ENCODE results near the gene NCR3LG1. TPM values are rescaled to one million over a fixed set of nuclear protein-coding genes. Genes with fewer than 3 reads are reported as not detected.

Gene NCR3LG1
- total RNA-seq, 4 donors from 2014 or later = 5.2 to 11.7 (median 9.4) TPM

DNA sequence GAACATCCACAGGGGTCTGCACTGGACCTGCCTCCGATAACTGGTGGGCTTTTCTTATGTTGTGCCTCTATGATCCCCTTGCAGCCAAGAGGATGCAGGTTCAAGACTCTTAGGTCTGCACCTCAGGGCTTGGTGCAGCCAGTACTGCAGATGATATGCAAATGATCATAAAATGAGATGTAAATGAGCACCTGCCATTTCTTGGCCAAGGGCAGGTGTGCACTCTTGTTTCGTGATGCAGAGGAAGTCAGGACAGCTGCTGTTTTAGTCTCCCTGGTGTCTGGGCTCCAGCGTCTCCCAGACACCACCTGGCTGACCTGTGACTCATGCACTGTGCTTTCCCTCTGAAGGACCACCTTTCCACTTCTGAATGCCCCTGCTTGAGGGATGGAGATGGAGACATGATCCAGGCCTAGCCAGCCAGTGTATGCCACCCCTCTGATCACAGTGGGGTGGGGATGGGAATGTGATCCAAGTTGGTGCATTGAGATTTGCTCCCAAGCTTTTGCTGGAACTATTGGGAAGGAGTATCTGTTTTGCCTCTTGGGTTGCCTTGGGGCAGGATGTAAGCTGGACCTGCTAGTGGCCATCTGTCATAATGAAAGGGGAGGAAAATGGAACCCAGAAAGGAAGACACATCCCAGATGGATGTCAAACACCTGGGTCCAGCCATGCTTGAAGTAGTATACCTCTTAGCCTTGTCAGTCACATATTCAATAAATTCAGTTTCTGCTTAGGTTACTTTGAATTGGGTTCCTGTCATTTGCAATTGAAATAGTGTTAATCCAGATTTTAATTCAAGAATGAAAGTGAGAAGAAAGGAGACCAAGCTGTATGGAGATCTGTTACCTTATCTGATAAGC, 40.1 kb downstream of the NCR3LG1 start:
- no peaks in the 10 kb centered on the region for H3K27me3 ChIP-seq
- intact Hi-C loops (cut with DNase I; ENCODE audit: low total_unique reads) = no loop called here
- no peaks in the 10 kb centered on the region for H3K36me3 ChIP-seq
- in situ Hi-C loops (cut with MboI; ENCODE audit: low pct_ligation_motif_present in 1 of 4, low pct_unique_long_range_greater_than_20kb in 1 of 4, low sequenced_read_pairs in 3 of 4) = loop anchor here in 1 of 4 donors (5.0 kb wide), 1 partner anchor 111 kb away; no protein-coding TSS in a partner anchor
- H3K4me1 ChIP-seq = peaks cover 0 to 5% (median 3%) of the 10 kb centered on the region in 4 donors
- no peak overlapping the region for H3K27ac ChIP-seq
- DNase-seq = no peak
- no peaks in the 10 kb centered on the region for H3K9me3 ChIP-seq
- WGBS, 2 donors (ENCODE audit: low coverage in 1 of 2) = 51% methylated on average over 3 of the region's 3 CpGs; no CpG with 5 or more reads in 1 of the 2 donors
- H3K4me3 ChIP-seq = no peak overlapping the region
- TF ChIP-seq POLR2AphosphoS5 (IDR thresholded peaks at IDR 0.05) = no peak
- TF ChIP-seq, protein P1, sequence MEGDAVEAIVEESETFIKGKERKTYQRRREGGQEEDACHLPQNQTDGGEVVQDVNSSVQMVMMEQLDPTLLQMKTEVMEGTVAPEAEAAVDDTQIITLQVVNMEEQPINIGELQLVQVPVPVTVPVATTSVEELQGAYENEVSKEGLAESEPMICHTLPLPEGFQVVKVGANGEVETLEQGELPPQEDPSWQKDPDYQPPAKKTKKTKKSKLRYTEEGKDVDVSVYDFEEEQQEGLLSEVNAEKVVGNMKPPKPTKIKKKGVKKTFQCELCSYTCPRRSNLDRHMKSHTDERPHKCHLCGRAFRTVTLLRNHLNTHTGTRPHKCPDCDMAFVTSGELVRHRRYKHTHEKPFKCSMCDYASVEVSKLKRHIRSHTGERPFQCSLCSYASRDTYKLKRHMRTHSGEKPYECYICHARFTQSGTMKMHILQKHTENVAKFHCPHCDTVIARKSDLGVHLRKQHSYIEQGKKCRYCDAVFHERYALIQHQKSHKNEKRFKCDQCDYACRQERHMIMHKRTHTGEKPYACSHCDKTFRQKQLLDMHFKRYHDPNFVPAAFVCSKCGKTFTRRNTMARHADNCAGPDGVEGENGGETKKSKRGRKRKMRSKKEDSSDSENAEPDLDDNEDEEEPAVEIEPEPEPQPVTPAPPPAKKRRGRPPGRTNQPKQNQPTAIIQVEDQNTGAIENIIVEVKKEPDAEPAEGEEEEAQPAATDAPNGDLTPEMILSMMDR (IDR thresholded peaks at IDR 0.05) = no peak
- no peak for TF ChIP-seq POLR2A (IDR thresholded peaks at IDR 0.05)
- TF ChIP-seq EP300 (IDR thresholded peaks at IDR 0.05; ENCODE audit: low read depth) = no peak

DNA sequence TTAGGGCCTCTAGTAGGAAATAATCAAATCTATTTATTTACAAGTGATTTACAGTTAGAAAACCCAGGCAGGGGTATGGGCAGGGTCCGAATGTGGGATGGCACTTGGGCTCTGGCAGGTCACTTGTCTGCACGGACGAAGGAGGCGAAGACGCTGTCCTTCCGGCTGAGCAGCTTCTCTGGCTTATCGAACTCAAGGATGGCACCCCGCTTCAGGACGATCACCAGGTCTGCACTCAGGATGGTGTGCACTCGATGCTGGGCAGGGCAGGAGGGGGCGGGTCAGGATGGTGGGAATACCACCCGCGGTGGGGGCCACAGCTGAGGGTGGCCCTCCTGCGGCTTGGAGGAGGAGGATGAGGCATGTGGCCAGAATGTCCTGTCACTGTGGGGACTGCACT, 41.3 kb downstream of the NCR3LG1 start:
- Histone ChIP-seq H3K27me3 (no peaks in the 10 kb centered on the region), H3K4me3 (no peak overlapping the region), H3K9me3 (no peaks in the 10 kb centered on the region), H3K36me3 (no peaks in the 10 kb centered on the region), H3K4me1 (peaks cover 0 to 5% (median 3%) of the 10 kb centered on the region in 4 donors), H3K27ac (no peak overlapping the region)
- in situ Hi-C loops (cut with MboI; ENCODE audit: low pct_ligation_motif_present in 1 of 4, low pct_unique_long_range_greater_than_20kb in 1 of 4, low sequenced_read_pairs in 3 of 4) (loop anchor here in 1 of 4 donors (5.0 kb wide), 1 partner anchor 109 kb away; no protein-coding TSS in a partner anchor), intact Hi-C loops (cut with DNase I; ENCODE audit: low total_unique reads) (no loop called here)
- TF ChIP-seq POLR2A (IDR thresholded peaks at IDR 0.05) (no peak), POLR2AphosphoS5 (IDR thresholded peaks at IDR 0.05) (no peak), EP300 (IDR thresholded peaks at IDR 0.05; ENCODE audit: low read depth) (no peak)
- TF ChIP-seq, protein P1 (IDR thresholded peaks at IDR 0.05) = no peak
- 90 to 91% methylated on average over 2 to 14 of the region's 14 CpGs for WGBS, 2 donors (ENCODE audit: low coverage in 1 of 2)
- no peak for DNase-seq

DNA sequence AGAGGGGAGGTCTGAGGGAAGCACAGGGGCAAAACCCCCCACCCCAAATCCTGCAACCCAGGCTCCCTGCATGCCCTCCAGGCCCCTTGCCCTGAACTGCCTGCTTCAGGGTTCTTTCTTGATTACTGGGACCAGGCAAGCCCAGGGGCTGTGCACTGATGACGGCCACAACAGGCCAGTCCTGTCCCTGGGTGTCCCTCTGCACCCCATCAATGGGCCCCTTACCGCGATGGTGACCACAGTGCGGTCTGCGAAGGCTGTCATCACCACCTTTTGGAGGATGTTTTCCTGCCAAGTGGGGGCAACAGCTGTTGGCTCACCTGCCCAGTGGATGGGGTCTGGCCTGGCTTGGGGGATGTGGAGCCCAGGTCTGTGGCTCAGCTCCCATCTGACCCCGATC, 41.9 kb downstream of the NCR3LG1 start:
- intact Hi-C loops (cut with DNase I; ENCODE audit: low total_unique reads) = no loop called here
- H3K9me3 ChIP-seq = no peaks in the 10 kb centered on the region
- no peaks in the 10 kb centered on the region for H3K36me3 ChIP-seq
- no peak overlapping the region for H3K4me3 ChIP-seq
- WGBS, 2 donors (ENCODE audit: low coverage in 1 of 2) = 95% methylated on average over 6 of the region's 6 CpGs; no CpG with 5 or more reads in 1 of the 2 donors
- peaks cover 0 to 3% (median 3%) of the 10 kb centered on the region in 4 donors for H3K4me1 ChIP-seq
- no peak overlapping the region for H3K27ac ChIP-seq
- DNase-seq = no peak
- in situ Hi-C loops (cut with MboI; ENCODE audit: low pct_ligation_motif_present in 1 of 4, low pct_unique_long_range_greater_than_20kb in 1 of 4, low sequenced_read_pairs in 3 of 4) = loop anchor here in 1 of 4 donors (5.0 kb wide), 1 partner anchor 109 kb away; no protein-coding TSS in a partner anchor
- TF ChIP-seq POLR2AphosphoS5 (IDR thresholded peaks at IDR 0.05) (no peak), EP300 (IDR thresholded peaks at IDR 0.05; ENCODE audit: low read depth) (no peak), POLR2A (IDR thresholded peaks at IDR 0.05) (no peak)
- TF ChIP-seq, protein P1 (IDR thresholded peaks at IDR 0.05) = no peak
- H3K27me3 ChIP-seq = no peaks in the 10 kb centered on the region

DNA sequence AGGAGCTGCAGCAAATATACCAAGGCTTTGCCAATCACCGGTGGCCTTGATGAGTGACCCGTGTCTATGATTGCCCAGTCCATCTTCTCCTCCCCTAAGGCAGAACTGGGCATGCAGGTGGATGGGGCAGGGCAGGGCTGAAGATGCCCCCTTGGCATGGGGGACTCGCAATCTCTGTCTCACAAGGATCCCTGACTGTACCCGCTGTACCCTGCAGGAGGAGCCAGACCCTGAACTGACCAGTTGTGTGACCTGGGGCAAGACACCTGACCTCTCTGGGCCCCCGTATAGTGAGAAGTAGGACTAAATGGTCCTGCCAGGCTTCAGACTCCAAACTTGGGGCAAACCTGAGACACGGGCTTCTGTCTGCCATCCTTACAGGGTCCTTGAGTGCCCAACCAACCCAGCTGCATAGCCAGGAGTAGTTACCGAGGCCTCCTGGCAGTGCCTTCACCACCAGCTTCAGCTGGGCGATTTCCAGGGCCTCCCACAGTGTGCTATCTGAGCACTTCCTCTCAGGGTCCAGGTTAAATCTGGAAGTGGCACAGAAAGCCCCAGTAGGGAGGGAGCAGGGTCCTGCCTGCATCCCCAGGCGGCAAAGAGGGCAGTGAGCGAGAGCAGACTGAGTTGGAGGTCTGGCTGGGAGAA, 43.3 kb downstream of the NCR3LG1 start:
- WGBS, 2 donors (ENCODE audit: low coverage in 1 of 2) = 82% methylated on average over 10 of the region's 10 CpGs; no CpG with 5 or more reads in 1 of the 2 donors
- DNase-seq = no peak
- Histone ChIP-seq H3K36me3 (no peaks in the 10 kb centered on the region), H3K4me3 (no peak overlapping the region), H3K9me3 (no peaks in the 10 kb centered on the region), H3K27me3 (no peaks in the 10 kb centered on the region), H3K27ac (no peak overlapping the region), H3K4me1 (peaks cover 0 to 2% (median 0%) of the 10 kb centered on the region in 4 donors)
- in situ Hi-C loops (cut with MboI; ENCODE audit: low pct_ligation_motif_present in 1 of 4, low pct_unique_long_range_greater_than_20kb in 1 of 4, low sequenced_read_pairs in 3 of 4) = loop anchor here in 1 of 4 donors (5.0 kb wide), 1 partner anchor 107 kb away; no protein-coding TSS in a partner anchor
- intact Hi-C loops (cut with DNase I; ENCODE audit: low total_unique reads) = no loop called here
- TF ChIP-seq POLR2AphosphoS5 (IDR thresholded peaks at IDR 0.05) (no peak), EP300 (IDR thresholded peaks at IDR 0.05; ENCODE audit: low read depth) (no peak), POLR2A (IDR thresholded peaks at IDR 0.05) (no peak)
- TF ChIP-seq, protein P1 (IDR thresholded peaks at IDR 0.05) = no peak
